Fibroblast of the aortic adventitia (primary cell): ENCODE data around the gene ICE2. TPM values are rescaled to one million over a fixed set of nuclear protein-coding genes. Genes with fewer than 3 reads are reported as not detected.
A peak's percentile ranks its signal among the peaks of the same experiment; 100 is the strongest.

Experiments
- DNase-seq: peaks from one replicate; pipeline ENCODE4 v3.0.0-alpha.2; 2010; ENCODE audit warnings: low read depth
- H3K4me3 ChIP-seq: 2 replicates; pipeline ENCODE4 v1.5.1; 2011; ENCODE audit warnings: low read depth, mild to moderate bottlenecking, control low read depth, low read length, moderate library complexity
- total RNA-seq: library from RNA; depleted of rRNA; stranded (reverse); fragments of >200 nt; gene quantifications from 2 replicates; pipeline ENCODE4 v1.2.3, GENCODE V29; 2012; ENCODE audit warnings: low replicate concordance
- TF ChIP-seq, protein P1 (sequence below): IDR thresholded peaks from 2 replicates; pipeline ENCODE4 v1.5.1; 2011; ENCODE audit warnings: mild to moderate bottlenecking, low read length, control low read depth, inconsistent platforms; ENCODE audit not compliant: insufficient read depth

ICE2 gene
- total RNA-seq, 1 donor, result 37.0 TPM

DNA sequence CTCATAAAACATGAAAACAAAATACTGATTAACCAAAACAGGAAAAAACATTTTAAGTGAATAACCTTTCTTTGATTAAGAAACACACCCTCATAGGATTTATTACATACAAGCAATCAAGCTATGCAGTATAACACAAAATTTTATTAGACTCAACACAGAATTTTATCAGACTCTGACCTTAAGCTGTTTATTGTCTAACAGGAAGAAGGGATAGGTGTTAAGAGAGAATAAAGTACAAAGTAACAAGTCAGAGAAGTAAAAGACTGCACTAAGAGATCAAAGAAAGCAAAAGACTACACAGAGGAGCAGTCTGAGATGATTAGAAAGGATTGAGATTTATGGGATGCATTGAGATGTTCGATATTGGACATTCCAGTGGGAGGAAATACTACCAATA lies 37.6 kb downstream of the ICE2 start:
- H3K4me3 ChIP-seq, result no peak overlapping the region
- TF ChIP-seq, protein P1, sequence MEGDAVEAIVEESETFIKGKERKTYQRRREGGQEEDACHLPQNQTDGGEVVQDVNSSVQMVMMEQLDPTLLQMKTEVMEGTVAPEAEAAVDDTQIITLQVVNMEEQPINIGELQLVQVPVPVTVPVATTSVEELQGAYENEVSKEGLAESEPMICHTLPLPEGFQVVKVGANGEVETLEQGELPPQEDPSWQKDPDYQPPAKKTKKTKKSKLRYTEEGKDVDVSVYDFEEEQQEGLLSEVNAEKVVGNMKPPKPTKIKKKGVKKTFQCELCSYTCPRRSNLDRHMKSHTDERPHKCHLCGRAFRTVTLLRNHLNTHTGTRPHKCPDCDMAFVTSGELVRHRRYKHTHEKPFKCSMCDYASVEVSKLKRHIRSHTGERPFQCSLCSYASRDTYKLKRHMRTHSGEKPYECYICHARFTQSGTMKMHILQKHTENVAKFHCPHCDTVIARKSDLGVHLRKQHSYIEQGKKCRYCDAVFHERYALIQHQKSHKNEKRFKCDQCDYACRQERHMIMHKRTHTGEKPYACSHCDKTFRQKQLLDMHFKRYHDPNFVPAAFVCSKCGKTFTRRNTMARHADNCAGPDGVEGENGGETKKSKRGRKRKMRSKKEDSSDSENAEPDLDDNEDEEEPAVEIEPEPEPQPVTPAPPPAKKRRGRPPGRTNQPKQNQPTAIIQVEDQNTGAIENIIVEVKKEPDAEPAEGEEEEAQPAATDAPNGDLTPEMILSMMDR, result no peak
- no peak for DNase-seq

DNA sequence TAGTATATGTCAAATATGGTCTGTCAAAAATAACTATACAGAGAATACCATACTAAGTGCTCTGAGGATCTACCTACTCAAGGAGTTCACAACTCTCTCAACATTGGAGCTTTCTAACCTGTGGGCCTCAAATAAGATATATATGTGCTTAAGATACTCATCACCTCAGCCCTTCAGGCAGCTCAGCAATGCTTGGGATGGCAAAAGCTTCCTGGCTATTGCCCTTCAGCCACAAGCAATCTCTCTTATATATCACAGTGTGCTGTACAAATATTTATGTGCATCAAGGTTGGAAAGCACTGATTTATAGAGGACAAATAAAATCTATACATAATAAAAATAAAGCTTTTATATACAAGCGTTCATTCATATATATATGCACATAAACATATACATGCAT lies 40.3 kb downstream of the ICE2 start:
- TF ChIP-seq, protein P1, result no peak
- DNase-seq, result no peak
- no peak overlapping the region for H3K4me3 ChIP-seq

DNA sequence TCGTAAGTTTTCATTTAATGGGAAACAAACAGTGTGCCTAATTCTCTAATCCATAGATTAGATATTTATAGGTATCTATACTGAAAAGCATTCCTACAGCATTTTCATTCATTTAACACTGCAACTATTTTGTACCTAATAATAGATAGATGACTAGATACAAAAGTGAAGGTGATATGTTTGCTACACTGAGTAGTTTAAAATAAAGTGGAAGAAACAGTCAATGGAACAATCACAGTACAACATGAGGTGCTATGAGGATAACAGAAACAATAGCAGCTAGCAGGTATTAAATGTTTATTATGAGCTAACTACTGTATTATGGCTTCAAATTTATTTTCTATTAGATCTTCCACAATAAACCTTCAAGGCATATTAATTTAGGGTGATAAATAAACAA lies 50.0 kb downstream of the ICE2 start:
- DNase-seq, result no peak
- H3K4me3 ChIP-seq, result no peak overlapping the region
- TF ChIP-seq, protein P1, result no peak

DNA sequence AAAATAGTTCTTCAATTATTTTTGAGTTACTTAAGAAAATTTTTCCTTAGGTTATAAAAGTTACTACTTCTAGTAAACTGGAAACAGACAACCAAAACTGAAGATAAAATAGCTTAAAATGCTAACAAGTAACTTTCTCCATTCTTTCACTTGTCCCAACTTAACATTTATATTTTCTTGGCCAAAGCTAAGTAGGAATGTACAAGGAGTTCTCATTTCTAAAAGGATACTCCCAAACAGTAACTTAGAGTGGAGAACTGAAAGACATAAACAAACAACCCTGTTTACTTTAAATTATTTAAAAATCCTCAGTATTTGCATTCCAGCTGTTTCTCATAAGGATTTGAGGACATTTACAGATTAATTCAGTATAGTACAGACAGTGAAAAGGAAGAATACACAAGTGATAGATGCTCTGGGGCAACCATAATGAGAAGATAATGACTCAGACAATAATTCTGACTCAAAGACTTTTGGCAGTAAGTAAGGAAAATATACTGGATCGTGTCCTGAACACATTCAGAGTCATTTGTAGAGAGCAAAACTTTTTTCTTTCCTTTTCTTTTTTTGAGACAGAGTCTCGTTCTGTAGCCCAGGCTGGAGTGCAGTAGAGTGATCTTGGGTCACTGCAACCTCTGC lies 52.0 kb downstream of the ICE2 start:
- peak; percentile 80 for DNase-seq
- no peak overlapping the region for H3K4me3 ChIP-seq
- TF ChIP-seq, protein P1, result no peak

DNA sequence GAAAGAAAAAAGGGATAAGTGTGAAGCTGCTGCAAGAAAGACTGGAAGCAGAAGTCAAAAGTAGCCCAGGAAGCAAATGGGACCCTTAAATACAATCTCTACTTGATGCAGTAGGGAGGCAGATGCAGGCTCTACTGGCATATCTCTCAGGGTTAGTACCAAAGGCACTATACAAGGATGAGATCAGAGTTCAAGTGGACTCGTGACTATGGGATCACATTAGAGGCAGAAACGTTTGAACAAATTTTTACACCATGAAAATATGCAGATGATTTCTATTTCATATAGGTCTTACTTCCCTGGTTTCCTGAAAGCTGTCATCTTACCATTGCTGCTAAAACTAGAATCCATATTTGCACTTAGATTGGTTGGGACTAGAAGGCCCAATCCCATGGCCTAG lies 53.5 kb downstream of the ICE2 start:
- DNase-seq, result no peak
- TF ChIP-seq, protein P1, result no peak
- no peak overlapping the region for H3K4me3 ChIP-seq

DNA sequence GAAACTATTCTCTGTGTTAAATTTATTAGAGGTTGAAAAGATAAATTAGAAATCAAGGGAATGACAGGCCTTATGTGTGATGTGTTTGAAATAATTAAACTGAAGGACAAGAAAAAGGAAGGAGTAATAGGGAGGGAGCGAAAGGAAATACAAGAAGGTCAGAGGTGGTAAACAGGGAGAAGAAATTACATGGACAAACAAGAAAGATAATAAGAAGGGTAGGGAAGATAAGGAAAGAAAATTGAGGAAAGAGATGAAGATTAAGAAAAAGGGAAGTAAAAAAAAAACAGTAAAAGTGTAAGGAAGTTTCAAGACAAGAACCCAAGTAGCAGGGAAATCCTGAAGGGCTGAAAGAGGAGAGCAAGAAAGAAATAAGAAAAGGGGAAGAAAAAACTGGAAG lies 54.9 kb downstream of the ICE2 start:
- no peak for DNase-seq
- no peak overlapping the region for H3K4me3 ChIP-seq
- TF ChIP-seq, protein P1, result no peak

DNA sequence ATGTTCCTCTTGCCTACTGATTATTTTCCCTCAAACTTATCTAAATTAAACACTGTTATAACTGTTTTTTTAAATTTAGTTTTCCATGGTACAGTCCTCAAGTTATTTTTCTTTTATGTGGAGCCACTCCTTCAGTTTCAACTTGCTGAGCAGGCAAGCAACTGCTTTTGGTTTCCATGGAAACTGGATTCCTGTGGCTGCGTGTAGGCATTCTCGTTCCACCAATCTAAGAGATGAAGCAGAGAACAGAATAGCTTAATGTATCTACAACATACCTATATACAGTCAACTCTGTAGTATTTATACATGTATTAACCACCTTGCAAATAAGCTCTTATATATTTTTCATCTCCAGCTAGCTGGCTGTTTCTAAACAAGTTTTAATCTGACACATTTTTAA lies 55.4 kb downstream of the ICE2 start:
- no peak overlapping the region for H3K4me3 ChIP-seq
- DNase-seq, result peak; percentile 90
- TF ChIP-seq, protein P1, result no peak
